ENCODE results near the gene ST6GAL2.

ST6GAL2 gene

DNA sequence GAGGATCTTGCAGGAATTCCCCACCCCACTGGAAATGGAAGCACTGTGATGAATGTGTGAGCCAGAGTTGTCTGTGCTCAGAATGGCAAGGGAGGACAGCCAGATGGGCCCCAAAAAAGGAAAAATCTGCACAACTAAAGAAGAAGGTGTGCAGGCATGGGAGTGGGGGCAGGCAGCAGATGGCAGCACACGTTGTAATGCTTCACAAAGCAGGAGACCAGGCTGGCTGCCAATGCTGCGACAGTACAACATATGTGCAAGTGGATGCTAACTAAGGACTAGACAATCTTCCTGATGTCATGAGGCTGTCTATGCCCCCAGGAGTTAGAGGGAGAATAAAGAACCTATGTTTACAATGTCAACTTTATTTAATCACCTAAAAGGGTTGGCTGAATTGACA, 27.2 kb downstream of the ST6GAL2 start:
- no peaks in the 10 kb centered on the region for H3K9me2 ChIP-seq (replicated peaks; ENCODE audit: control insufficient read depth, low read length)
- no peaks in the 10 kb centered on the region for H3K79me2 ChIP-seq (ENCODE audit: control insufficient read depth, low read length)
- no peaks in the 10 kb centered on the region for H3F3A ChIP-seq (ENCODE audit: control insufficient read depth, insufficient read depth)
- no peak overlapping the region for H3K4me3 ChIP-seq (ENCODE audit: low read length)
- H3K4me2 ChIP-seq (ENCODE audit: low read length), result no peak overlapping the region
- no peaks in the 10 kb centered on the region; the same call in none of the 2 replicates for H3K9me3 ChIP-seq (ENCODE audit: control insufficient read depth, insufficient read depth, low read length)
- no peak for TF ChIP-seq EZH2phosphoT487 (IDR thresholded peaks at IDR 0.05; ENCODE audit: borderline replicate concordance, low read length)
- TF ChIP-seq, protein P1, sequence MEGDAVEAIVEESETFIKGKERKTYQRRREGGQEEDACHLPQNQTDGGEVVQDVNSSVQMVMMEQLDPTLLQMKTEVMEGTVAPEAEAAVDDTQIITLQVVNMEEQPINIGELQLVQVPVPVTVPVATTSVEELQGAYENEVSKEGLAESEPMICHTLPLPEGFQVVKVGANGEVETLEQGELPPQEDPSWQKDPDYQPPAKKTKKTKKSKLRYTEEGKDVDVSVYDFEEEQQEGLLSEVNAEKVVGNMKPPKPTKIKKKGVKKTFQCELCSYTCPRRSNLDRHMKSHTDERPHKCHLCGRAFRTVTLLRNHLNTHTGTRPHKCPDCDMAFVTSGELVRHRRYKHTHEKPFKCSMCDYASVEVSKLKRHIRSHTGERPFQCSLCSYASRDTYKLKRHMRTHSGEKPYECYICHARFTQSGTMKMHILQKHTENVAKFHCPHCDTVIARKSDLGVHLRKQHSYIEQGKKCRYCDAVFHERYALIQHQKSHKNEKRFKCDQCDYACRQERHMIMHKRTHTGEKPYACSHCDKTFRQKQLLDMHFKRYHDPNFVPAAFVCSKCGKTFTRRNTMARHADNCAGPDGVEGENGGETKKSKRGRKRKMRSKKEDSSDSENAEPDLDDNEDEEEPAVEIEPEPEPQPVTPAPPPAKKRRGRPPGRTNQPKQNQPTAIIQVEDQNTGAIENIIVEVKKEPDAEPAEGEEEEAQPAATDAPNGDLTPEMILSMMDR (IDR thresholded peaks at IDR 0.05; ENCODE audit: low read depth, low read length, poor library complexity, severe bottlenecking), result no peak
- no peaks in the 10 kb centered on the region for H3K36me3 ChIP-seq (ENCODE audit: control insufficient read depth, low read length)
- no peaks in the 10 kb centered on the region for H4K20me1 ChIP-seq (ENCODE audit: control insufficient read depth, insufficient read depth, low read depth, low read length)
- H3K27me3 ChIP-seq (ENCODE audit: control insufficient read depth, low read length), result no peaks in the 10 kb centered on the region
- H3K27ac ChIP-seq (ENCODE audit: low read depth, low read length), result no peak overlapping the region
- H3K4me1 ChIP-seq (ENCODE audit: control insufficient read depth, low read length), result no peaks in the 10 kb centered on the region

DNA sequence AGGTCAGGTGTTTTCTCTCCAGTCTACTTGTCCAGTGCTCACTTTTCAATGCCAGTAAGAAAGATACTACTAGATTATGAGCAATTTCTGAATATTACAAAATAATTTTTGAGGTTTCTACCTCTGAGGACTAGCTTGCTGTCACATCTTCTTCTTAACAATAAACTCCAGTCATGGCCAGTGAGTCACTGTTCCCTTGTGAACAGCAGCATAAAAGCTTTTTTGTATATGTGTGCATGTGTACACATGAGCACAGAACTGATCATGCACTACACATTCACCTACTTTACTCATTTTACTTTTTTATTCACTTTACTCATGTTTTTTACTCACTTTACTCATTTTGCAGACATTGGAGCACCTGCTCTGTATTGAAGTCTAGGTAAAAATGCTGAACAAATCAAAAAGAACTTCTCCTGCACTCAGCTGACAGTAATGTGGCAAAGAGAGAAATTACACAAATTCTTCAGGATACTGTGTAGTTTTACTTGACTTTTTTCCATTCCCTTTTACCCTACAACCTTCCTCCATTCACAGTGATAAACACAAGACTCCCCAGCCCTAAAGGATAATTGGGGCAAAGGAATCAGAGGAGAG, 28.0 kb downstream of the ST6GAL2 start:
- Histone ChIP-seq H3K4me3 (ENCODE audit: low read length) (no peak overlapping the region), H3K27ac (ENCODE audit: low read depth, low read length) (no peak overlapping the region), H3K9me3 (ENCODE audit: control insufficient read depth, insufficient read depth, low read length) (no peaks in the 10 kb centered on the region; the same call in none of the 2 replicates), H4K20me1 (ENCODE audit: control insufficient read depth, insufficient read depth, low read depth, low read length) (no peaks in the 10 kb centered on the region), H3F3A (ENCODE audit: control insufficient read depth, insufficient read depth) (no peaks in the 10 kb centered on the region), H3K27me3 (ENCODE audit: control insufficient read depth, low read length) (no peaks in the 10 kb centered on the region), H3K4me2 (ENCODE audit: low read length) (no peak overlapping the region), H3K4me1 (ENCODE audit: control insufficient read depth, low read length) (no peaks in the 10 kb centered on the region), H3K79me2 (ENCODE audit: control insufficient read depth, low read length) (no peaks in the 10 kb centered on the region), H3K9me2 (replicated peaks; ENCODE audit: control insufficient read depth, low read length) (no peaks in the 10 kb centered on the region), H3K36me3 (ENCODE audit: control insufficient read depth, low read length) (no peaks in the 10 kb centered on the region)
- TF ChIP-seq EZH2phosphoT487 (IDR thresholded peaks at IDR 0.05; ENCODE audit: borderline replicate concordance, low read length), result no peak
- TF ChIP-seq, protein P1 (IDR thresholded peaks at IDR 0.05; ENCODE audit: low read depth, low read length, poor library complexity, severe bottlenecking), result no peak

DNA sequence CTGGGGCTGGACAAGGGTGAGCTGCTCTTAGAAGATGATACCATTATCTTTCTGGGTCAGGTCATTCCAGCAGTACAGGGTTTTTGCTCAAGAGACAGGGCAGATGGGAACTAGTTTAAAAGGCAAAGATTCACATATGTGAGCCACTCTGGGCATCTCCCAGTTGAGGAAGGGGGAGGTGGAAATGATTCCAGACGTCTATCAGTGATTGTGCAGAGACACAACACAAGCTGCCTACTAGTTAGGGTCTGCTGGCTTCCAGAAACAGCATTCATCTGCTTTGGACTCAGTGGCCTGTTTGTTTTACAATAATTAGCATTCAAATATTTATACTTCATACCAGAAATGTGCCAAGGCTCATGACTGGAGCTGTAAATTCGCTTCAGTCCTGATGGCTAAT, 32.3 kb downstream of the ST6GAL2 start:
- no peaks in the 10 kb centered on the region for H3K9me2 ChIP-seq (replicated peaks; ENCODE audit: control insufficient read depth, low read length)
- no peaks in the 10 kb centered on the region for H3K9me3 ChIP-seq (ENCODE audit: control insufficient read depth, insufficient read depth, low read length)
- no peaks in the 10 kb centered on the region for H3F3A ChIP-seq (ENCODE audit: control insufficient read depth, insufficient read depth)
- H3K4me1 ChIP-seq (ENCODE audit: control insufficient read depth, low read length), result no peaks in the 10 kb centered on the region
- no peaks in the 10 kb centered on the region for H3K79me2 ChIP-seq (ENCODE audit: control insufficient read depth, low read length)
- H4K20me1 ChIP-seq (ENCODE audit: control insufficient read depth, insufficient read depth, low read depth, low read length), result no peaks in the 10 kb centered on the region
- H3K4me3 ChIP-seq (ENCODE audit: low read length), result no peak overlapping the region
- H3K27me3 ChIP-seq (ENCODE audit: control insufficient read depth, low read length), result no peaks in the 10 kb centered on the region
- no peaks in the 10 kb centered on the region for H3K36me3 ChIP-seq (ENCODE audit: control insufficient read depth, low read length)
- TF ChIP-seq EZH2phosphoT487 (IDR thresholded peaks at IDR 0.05; ENCODE audit: borderline replicate concordance, low read length), result no peak
- TF ChIP-seq, protein P1 (IDR thresholded peaks at IDR 0.05; ENCODE audit: low read depth, low read length, poor library complexity, severe bottlenecking), result no peak
- H3K4me2 ChIP-seq (ENCODE audit: low read length), result no peak overlapping the region
- H3K27ac ChIP-seq (ENCODE audit: low read depth, low read length), result no peak overlapping the region

Data from DOHH2 (cell line).